T-cell (primary cell): ENCODE results near the gene TRIM43. TPM values are rescaled to one million over a fixed set of nuclear protein-coding genes. Genes with fewer than 3 reads are reported as not detected.
"Not testable (repeated sequence)": the region's sequence is repeated elsewhere in the genome, so short reads cannot be mapped to it uniquely, and the experiment has no call there.

ENCODE experiments used
- ATAC-seq, 4 experiments: fragments of 200-7000 bp in 3 of 4; fragments of 150-1000 bp in 1 of 4; cut with Tn5 transposase; replicated peaks in 1 of 4; 1 replicate in 3 of 4; 2 replicates in 1 of 4; pipeline ENCODE4 v1.10.0; 2021; ENCODE audit warnings: moderate library complexity in 3 of 4, mild to moderate bottlenecking in 2 of 4, moderate number of reproducible peaks in 1 of 4
- CTCF ChIA-PET, 2 donors: fragments of 300-600 bp; sonication (Branson Sonifier 250); formaldehyde crosslinking; loops; one replicate each; lab custom pipeline; 2022; ENCODE audit warnings: antibody characterized with exemption in 2 of 2; lab: Charles Lee
- POLR2A ChIA-PET, 2 donors: fragments of 300-600 bp; sonication (Branson Sonifier 250); formaldehyde crosslinking; loops; one replicate each; lab custom pipeline; 2022; ENCODE audit warnings: antibody characterized with exemption in 2 of 2; lab: Charles Lee
- DNase-seq, 35 experiments: peaks; one replicate each; pipeline versions ENCODE4 v3.0.0 to v3.0.0-alpha.2; 2013 to 2023
- H3K27ac ChIP-seq: one replicate; pipeline ENCODE4 v1.5.1; 2013; ENCODE audit warnings: low read length
- H3K27me3 ChIP-seq, 2 experiments: replicated peaks in 1 of 2; 1 replicate in 1 of 2; 2 replicates in 1 of 2; pipeline versions ENCODE4 v1.6.1 to v1.7.0; 2013; ENCODE audit warnings: low read length in 1 of 2, mixed read lengths in 1 of 2; ENCODE audit not compliant: control insufficient read depth in 2 of 2, insufficient read depth in 2 of 2; ENCODE audit errors: extremely low read depth in 1 of 2
- H3K36me3 ChIP-seq, 2 donors: 1 replicate in 1 of 2; 2 replicates in 1 of 2; pipeline versions ENCODE4 v1.6.1 to v1.7.0; 2013; ENCODE audit warnings: low read length in 1 of 2; ENCODE audit not compliant: control insufficient read depth in 2 of 2, insufficient read depth in 1 of 2; ENCODE audit errors: extremely low read depth in 1 of 2
- H3K4me1 ChIP-seq, 2 experiments: 1 replicate in 1 of 2; 2 replicates in 1 of 2; pipeline versions ENCODE4 v1.6.1 to v1.7.0; 2013; ENCODE audit warnings: low read length in 2 of 2, mixed read lengths in 1 of 2; ENCODE audit not compliant: insufficient read depth in 2 of 2, control insufficient read depth in 1 of 2; ENCODE audit errors: extremely low read depth in 1 of 2
- H3K4me3 ChIP-seq, 2 donors: 1 replicate in 1 of 2; 2 replicates in 1 of 2; pipeline versions ENCODE4 v1.5.1 to v1.7.0; 2013; ENCODE audit warnings: mild to moderate bottlenecking in 2 of 2, low read length in 1 of 2, moderate library complexity in 1 of 2; ENCODE audit not compliant: control insufficient read depth in 1 of 2; ENCODE audit errors: extremely low read depth in 1 of 2
- H3K9me3 ChIP-seq: 2 replicates; pipeline ENCODE4 v1.7.0; 2013
- H3K27ac Mint-ChIP-seq, 2 donors: one replicate each; pipeline ENCODE4 v1.8.0; 2020 to 2021; ENCODE audit warnings: mild to moderate bottlenecking in 2 of 2, mixed read lengths in 2 of 2
- H3K27me3 Mint-ChIP-seq, 2 donors: one replicate each; pipeline ENCODE4 v1.8.0; 2021 to 2022; ENCODE audit warnings: mixed read lengths in 2 of 2
- H3K36me3 Mint-ChIP-seq: one replicate; pipeline ENCODE4 v1.8.0; 2021; ENCODE audit warnings: mixed read lengths
- H3K4me1 Mint-ChIP-seq, 3 donors: one replicate each; pipeline ENCODE4 v1.8.0; 2020 to 2022; ENCODE audit warnings: mixed read lengths in 3 of 3, mild to moderate bottlenecking in 1 of 3
- H3K4me3 Mint-ChIP-seq, 3 donors: one replicate each; pipeline ENCODE4 v1.8.0; 2020 to 2022; ENCODE audit warnings: mild to moderate bottlenecking in 3 of 3, mixed read lengths in 3 of 3, moderate library complexity in 3 of 3
- H3K9me3 Mint-ChIP-seq, 3 donors: one replicate each; pipeline ENCODE4 v1.8.0; 2020 to 2022; ENCODE audit warnings: mixed read lengths in 3 of 3
- WGBS: methylation state at CpG from one replicate; pipeline ENCODE4 v1.1.5; 2013; ENCODE audit warnings: missing lambda C conversion rate; ENCODE audit not compliant: insufficient coverage; 5-methylcytosine and 5-hydroxymethylcytosine counted together
- total RNA-seq, 35 experiments: library from RNA in 6 of 35; stranded (reverse) in 6 of 35; fragments of 120-200 nt in 1 of 35; gene quantifications; one replicate each; pipeline versions ENCODE4 v1.2.1 to v1.2.4 and lab custom pipeline; 2013 to 2026

TRIM43 gene
- total RNA-seq, 5 donors from 2014 or later (not counting 1 experiment from before 2014, with no cell fraction given), result not detected

DNA sequence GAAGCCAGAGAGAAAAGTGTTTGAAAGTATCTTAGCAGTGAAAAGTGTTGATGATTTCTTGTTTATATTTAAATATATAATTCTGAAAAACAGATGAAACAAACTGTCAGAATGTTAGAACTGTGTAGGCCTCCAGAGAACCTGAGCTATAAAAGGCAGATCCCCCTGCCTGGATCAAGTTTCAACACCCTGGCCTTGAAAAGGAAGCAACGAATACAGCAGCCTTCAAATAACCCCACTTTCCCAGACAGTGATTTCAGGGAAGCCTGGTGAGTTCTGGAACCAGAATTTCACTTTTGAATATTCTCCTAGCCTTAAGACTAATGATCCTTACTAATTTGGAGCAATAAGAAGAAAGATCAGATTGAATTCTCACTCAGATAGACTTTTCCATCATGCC, 13.3 kb upstream of the TRIM43 start:
- no peaks in the 10 kb centered on the region for H3K9me3 ChIP-seq
- H3K4me3 ChIP-seq, result no peak overlapping the region
- no CpG with 5 or more reads among the region's 1 CpG for WGBS
- DNase-seq (no peak), ATAC-seq (no peak)
- peaks cover 7 to 9% of the 10 kb centered on the region in 2 donors for H3K27me3 Mint-ChIP-seq
- CTCF ChIA-PET, result no interaction called here
- H3K36me3 Mint-ChIP-seq, result no peaks in the 10 kb centered on the region
- H3K27ac ChIP-seq, result no peak overlapping the region
- H3K9me3 Mint-ChIP-seq, result no peaks in the 10 kb centered on the region
- no peaks in the 10 kb centered on the region for H3K4me1 ChIP-seq
- POLR2A ChIA-PET, result no interaction called here
- H3K4me1 Mint-ChIP-seq, result no peaks in the 10 kb centered on the region
- no peak overlapping the region for H3K4me3 Mint-ChIP-seq
- no peaks in the 10 kb centered on the region for H3K36me3 ChIP-seq
- no peaks in the 10 kb centered on the region for H3K27me3 ChIP-seq
- H3K27ac Mint-ChIP-seq, result no peak overlapping the region

DNA sequence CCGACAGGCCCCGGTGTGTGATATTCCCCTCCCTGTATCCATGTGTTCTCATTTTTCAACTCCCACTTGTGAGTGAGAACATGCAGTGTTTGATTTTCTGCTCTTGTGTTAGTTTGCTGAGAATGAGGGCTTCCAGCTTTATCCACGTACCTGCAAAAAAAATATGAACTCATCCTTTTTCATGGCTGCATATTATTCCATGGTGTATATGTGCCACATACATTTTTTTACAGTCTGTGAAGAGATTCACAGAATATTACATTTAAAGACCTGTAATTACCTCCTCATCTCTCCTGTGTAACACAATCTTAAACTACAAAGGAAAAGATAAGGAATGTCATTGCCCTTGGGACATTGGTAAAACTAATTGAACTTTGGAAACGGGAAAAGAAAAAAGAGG, 8.3 kb upstream of the TRIM43 start:
- H3K4me1 Mint-ChIP-seq, H3K27ac Mint-ChIP-seq, H3K4me1 ChIP-seq, H3K4me3 Mint-ChIP-seq, ATAC-seq, H3K27ac ChIP-seq, CTCF ChIA-PET, H3K9me3 Mint-ChIP-seq, H3K36me3 ChIP-seq, DNase-seq, POLR2A ChIA-PET, H3K27me3 ChIP-seq, H3K4me3 ChIP-seq, H3K9me3 ChIP-seq, H3K36me3 Mint-ChIP-seq, H3K27me3 Mint-ChIP-seq: not testable (repeated sequence)
- no CpG with 5 or more reads among the region's 4 CpGs for WGBS

DNA sequence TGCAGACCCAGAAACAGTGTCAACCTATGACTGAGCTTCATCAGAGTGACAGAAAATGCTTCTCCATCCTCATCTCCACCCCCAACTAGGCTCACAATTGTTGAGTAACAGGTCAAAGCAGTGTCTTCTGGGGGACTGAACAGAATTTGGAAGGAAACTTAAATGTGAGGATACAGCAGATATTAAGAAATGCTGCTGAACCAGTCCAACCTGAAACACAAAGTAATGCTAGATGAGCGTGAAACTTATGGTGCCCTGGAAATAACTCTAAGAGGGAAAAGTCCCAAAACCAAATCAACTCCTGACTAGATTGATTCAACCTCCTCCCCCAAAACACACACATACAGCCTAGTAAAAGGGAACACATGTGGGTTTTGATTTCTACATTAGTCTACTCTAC, 7.5 kb upstream of the TRIM43 start:
- H3K36me3 ChIP-seq, H3K4me3 ChIP-seq, H3K36me3 Mint-ChIP-seq, H3K27ac Mint-ChIP-seq, H3K4me1 Mint-ChIP-seq, H3K4me1 ChIP-seq, POLR2A ChIA-PET, H3K27me3 Mint-ChIP-seq, H3K9me3 Mint-ChIP-seq, H3K27me3 ChIP-seq, H3K27ac ChIP-seq, H3K4me3 Mint-ChIP-seq, CTCF ChIA-PET, ATAC-seq, H3K9me3 ChIP-seq, DNase-seq: not testable (repeated sequence)
- WGBS, result no CpG with 5 or more reads among the region's 1 CpG

DNA sequence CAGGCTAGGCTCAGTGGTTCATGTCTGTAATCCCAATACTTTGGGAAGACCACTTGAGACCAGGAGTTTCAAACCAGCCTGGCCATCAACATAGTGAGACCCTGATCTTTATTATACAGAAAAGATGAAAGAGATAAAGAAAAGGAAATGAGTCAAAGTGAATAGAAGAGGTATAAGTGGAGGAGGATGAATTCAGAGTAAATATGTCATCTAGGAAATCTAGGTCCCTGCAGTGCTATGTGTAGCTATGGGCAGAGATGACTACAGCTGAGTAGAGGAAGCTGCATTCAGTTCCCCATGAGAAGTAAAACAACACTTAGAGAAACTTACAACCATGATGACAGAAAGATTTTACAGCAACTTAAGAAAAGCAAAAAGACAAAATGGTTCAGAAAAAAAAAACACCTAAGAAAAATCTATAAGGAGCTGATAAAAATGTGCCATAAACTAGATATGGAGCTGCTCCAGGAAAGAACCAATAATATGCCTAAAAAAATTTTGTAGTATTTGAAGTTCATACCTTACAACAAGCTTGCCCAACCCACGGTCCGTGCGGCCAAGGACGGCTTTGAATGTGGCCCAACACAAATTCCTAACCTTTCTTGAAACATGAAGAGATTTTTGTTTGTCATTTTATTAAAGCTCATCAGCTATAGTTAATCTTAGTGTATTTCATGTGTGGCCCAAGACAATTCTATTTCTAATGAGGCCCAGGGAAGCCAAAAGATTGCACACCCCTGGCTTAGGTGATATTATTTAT, 1.8 kb upstream of the TRIM43 start:
- ATAC-seq, H3K4me3 ChIP-seq, H3K27ac Mint-ChIP-seq, H3K4me1 ChIP-seq, H3K27me3 ChIP-seq, CTCF ChIA-PET, POLR2A ChIA-PET, H3K36me3 Mint-ChIP-seq, H3K9me3 Mint-ChIP-seq, H3K9me3 ChIP-seq, H3K4me3 Mint-ChIP-seq, H3K36me3 ChIP-seq, H3K27ac ChIP-seq, H3K27me3 Mint-ChIP-seq, DNase-seq, H3K4me1 Mint-ChIP-seq: not testable (repeated sequence)
- WGBS, result no CpG with 5 or more reads among the region's 4 CpGs

DNA sequence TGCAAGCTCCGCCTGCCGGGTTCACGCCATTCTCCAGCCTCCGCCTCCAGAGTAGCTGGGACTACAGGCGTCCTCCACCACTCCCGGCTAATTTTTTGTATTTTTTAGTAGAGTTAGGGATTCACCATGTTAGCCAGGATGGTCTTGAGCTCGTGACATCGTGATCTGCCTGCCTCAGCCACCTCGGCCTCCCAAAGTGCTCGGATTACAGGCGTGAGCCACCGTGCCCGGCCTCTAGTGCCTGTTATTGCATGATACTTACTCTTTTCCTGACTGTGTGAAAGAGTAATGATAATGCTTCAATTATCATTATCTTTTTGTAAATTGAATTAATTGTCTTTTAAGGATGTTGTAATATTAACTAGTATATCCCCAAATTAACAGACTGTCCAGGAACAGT, 1.2 kb downstream of the TRIM43 start:
- H3K27ac ChIP-seq, H3K4me3 Mint-ChIP-seq, ATAC-seq, H3K36me3 ChIP-seq, H3K9me3 Mint-ChIP-seq, H3K36me3 Mint-ChIP-seq, DNase-seq, H3K27me3 Mint-ChIP-seq, H3K4me1 Mint-ChIP-seq, H3K27ac Mint-ChIP-seq, H3K4me3 ChIP-seq, H3K27me3 ChIP-seq, POLR2A ChIA-PET, CTCF ChIA-PET, H3K9me3 ChIP-seq, H3K4me1 ChIP-seq: not testable (repeated sequence)
- 43% methylated on average over 3 of the region's 13 CpGs for WGBS

DNA sequence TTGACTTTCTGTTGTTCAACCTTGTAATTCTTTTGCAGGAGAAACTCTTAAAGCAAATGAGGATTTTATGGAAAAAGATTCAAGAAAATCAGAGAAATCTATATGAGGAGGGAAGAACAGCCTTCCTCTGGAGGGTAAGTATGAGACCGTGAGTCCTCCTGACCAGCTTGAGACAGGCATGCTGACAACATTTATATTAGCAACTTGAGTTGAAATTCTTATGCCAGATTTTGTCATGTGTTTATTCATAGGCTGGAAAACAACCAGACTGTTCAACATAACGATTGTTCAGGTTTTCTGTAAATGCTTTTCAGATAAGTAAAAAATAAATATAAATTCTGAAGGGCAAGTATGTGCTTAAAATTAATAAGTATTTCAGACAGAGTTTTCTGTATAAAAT, 3.2 kb downstream of the TRIM43 start:
- H3K4me3 Mint-ChIP-seq, POLR2A ChIA-PET, H3K4me1 ChIP-seq, H3K27ac ChIP-seq, H3K27ac Mint-ChIP-seq, H3K27me3 ChIP-seq, H3K27me3 Mint-ChIP-seq, ATAC-seq, H3K4me3 ChIP-seq, CTCF ChIA-PET, H3K9me3 Mint-ChIP-seq, DNase-seq, H3K36me3 ChIP-seq, H3K4me1 Mint-ChIP-seq, H3K36me3 Mint-ChIP-seq, H3K9me3 ChIP-seq: not testable (repeated sequence)
- no CpG with 5 or more reads among the region's 2 CpGs for WGBS

DNA sequence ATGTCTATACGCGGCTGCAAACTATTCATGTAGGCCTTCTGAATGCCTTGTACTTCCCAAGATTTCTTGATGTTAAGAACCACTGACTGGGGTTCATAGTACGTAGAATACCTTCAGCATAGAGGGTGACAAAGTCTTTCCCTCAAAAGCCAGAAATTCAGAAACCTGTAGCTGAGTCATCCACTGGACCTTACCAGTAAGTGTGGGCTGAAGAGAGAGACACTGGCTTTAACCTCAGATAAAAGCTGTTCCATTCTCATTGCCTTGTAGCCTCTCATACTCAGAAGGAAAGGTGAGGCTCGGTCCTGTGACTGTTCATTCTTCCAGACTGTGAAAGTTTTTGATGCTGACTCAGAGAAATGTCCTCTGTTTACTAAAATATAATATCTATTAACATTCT, 9.5 kb downstream of the TRIM43 start:
- ATAC-seq, H3K4me1 ChIP-seq, H3K27me3 Mint-ChIP-seq, H3K36me3 ChIP-seq, POLR2A ChIA-PET, H3K9me3 ChIP-seq, H3K4me1 Mint-ChIP-seq, H3K27me3 ChIP-seq, H3K4me3 Mint-ChIP-seq, H3K9me3 Mint-ChIP-seq, DNase-seq, H3K27ac Mint-ChIP-seq, H3K27ac ChIP-seq, H3K4me3 ChIP-seq, CTCF ChIA-PET, H3K36me3 Mint-ChIP-seq: not testable (repeated sequence)
- WGBS, result no CpG with 5 or more reads among the region's 4 CpGs
